Mesenchymal stem cell (in vitro differentiated cells and primary cell): Measurements from ENCODE around the gene RECK.
A peak's percentile ranks its signal among the peaks of the same experiment; 100 is the strongest.

Source experiments
- DNase-seq: peaks from one replicate; pipeline ENCODE4 v3.0.0-alpha.2; 2013
- H2AFZ ChIP-seq: one replicate; pipeline ENCODE4 v1.6.1; 2013; ENCODE audit warnings: low read depth, mild to moderate bottlenecking, control low read depth, inconsistent platforms, low read length, moderate library complexity
- H2AK5ac ChIP-seq: 2 replicates; pipeline ENCODE4 v1.6.1; 2013; ENCODE audit warnings: low read length, moderate library complexity, mild to moderate bottlenecking, inconsistent platforms; ENCODE audit not compliant: severe bottlenecking
- H2BK120ac ChIP-seq: one replicate; pipeline ENCODE4 v1.6.1; 2013; ENCODE audit warnings: low read depth, mild to moderate bottlenecking, inconsistent platforms, low read length, moderate library complexity
- H2BK12ac ChIP-seq, 2 experiments: one replicate each; pipeline ENCODE4 v1.6.1; 2013; ENCODE audit warnings: inconsistent platforms in 2 of 2, low read length in 2 of 2, mild to moderate bottlenecking in 2 of 2, moderate library complexity in 2 of 2, control low read depth in 1 of 2
- H2BK15ac ChIP-seq: one replicate; pipeline ENCODE4 v1.6.1; 2013; ENCODE audit warnings: mild to moderate bottlenecking, low read depth, inconsistent platforms; ENCODE audit not compliant: poor library complexity, severe bottlenecking
- H2BK5ac ChIP-seq: 2 replicates; pipeline ENCODE4 v1.6.1; 2013; ENCODE audit warnings: low read depth, mild to moderate bottlenecking, low read length, control low read depth, inconsistent platforms; ENCODE audit not compliant: poor library complexity, severe bottlenecking
- H3K14ac ChIP-seq, 2 experiments: one replicate each; pipeline ENCODE4 v1.6.1; 2013; ENCODE audit warnings: inconsistent platforms in 2 of 2, low read length in 2 of 2, control low read depth in 1 of 2, mild to moderate bottlenecking in 1 of 2, moderate library complexity in 1 of 2
- H3K18ac ChIP-seq, 2 experiments: one replicate each; pipeline ENCODE4 v1.6.1; 2013; ENCODE audit warnings: inconsistent platforms in 2 of 2, low read length in 2 of 2, control low read depth in 1 of 2, low read depth in 1 of 2, mild to moderate bottlenecking in 1 of 2
- H3K23ac ChIP-seq, 2 experiments: one replicate each; pipeline ENCODE4 v1.6.1; 2013; ENCODE audit warnings: inconsistent platforms in 2 of 2, low read length in 2 of 2, mild to moderate bottlenecking in 2 of 2, moderate library complexity in 2 of 2, control low read depth in 1 of 2
- H3K27ac ChIP-seq: 2 replicates; pipeline ENCODE4 v1.5.1; 2013; ENCODE audit warnings: mild to moderate bottlenecking, moderate library complexity, low read length, control low read depth, inconsistent platforms; ENCODE audit not compliant: poor library complexity, severe bottlenecking
- H3K27me3 ChIP-seq, 2 experiments: 2 replicates each; pipeline versions ENCODE4 v1.6.1 to v1.7.0; 2013; ENCODE audit warnings: low read length in 2 of 2, mild to moderate bottlenecking in 2 of 2, moderate library complexity in 2 of 2, control low read depth in 1 of 2, inconsistent platforms in 1 of 2; ENCODE audit not compliant: control insufficient read depth in 1 of 2, insufficient read depth in 1 of 2
- H3K36me3 ChIP-seq, 2 experiments: 2 replicates each; pipeline versions ENCODE4 v1.6.1 to v1.7.0; 2013; ENCODE audit warnings: low read length in 2 of 2, control low read depth in 1 of 2, inconsistent platforms in 1 of 2, low read depth in 1 of 2, mild to moderate bottlenecking in 1 of 2; ENCODE audit not compliant: insufficient read depth in 2 of 2, control insufficient read depth in 1 of 2
- H3K4ac ChIP-seq, 2 experiments: one replicate each; pipeline ENCODE4 v1.6.1; 2013; ENCODE audit warnings: inconsistent platforms in 2 of 2, low read length in 2 of 2, mild to moderate bottlenecking in 2 of 2, moderate library complexity in 2 of 2, control low read depth in 1 of 2, low read depth in 1 of 2
- H3K4me1 ChIP-seq: 2 replicates; pipeline ENCODE4 v1.6.1; 2013; ENCODE audit warnings: low read depth, low read length, control low read depth; ENCODE audit not compliant: control insufficient read depth, insufficient read depth
- H3K4me2 ChIP-seq: 2 replicates; pipeline ENCODE4 v1.6.1; 2013; ENCODE audit warnings: low read length, mild to moderate bottlenecking, inconsistent platforms; ENCODE audit not compliant: poor library complexity, severe bottlenecking
- H3K4me3 ChIP-seq, 2 experiments: 2 replicates each; pipeline versions ENCODE4 v1.5.1 to v1.7.0; 2013; ENCODE audit warnings: low read length in 2 of 2, mild to moderate bottlenecking in 2 of 2, control low read depth in 1 of 2, low read depth in 1 of 2; ENCODE audit not compliant: insufficient read depth in 1 of 2
- H3K79me1 ChIP-seq: replicated peaks from 2 replicates; pipeline ENCODE4 v1.6.1; 2013; ENCODE audit warnings: mild to moderate bottlenecking, control low read depth, low read length, inconsistent platforms; ENCODE audit not compliant: poor library complexity, severe bottlenecking
- H3K9ac ChIP-seq: 2 replicates; pipeline ENCODE4 v1.7.0; 2013; ENCODE audit warnings: mild to moderate bottlenecking, low read length, moderate library complexity
- H3K9me3 ChIP-seq: 2 replicates; pipeline ENCODE4 v1.7.0; 2013; ENCODE audit warnings: mild to moderate bottlenecking, low read length; ENCODE audit not compliant: control insufficient read depth
- H4K8ac ChIP-seq: one replicate; pipeline ENCODE4 v1.6.1; 2013; ENCODE audit warnings: inconsistent platforms, mild to moderate bottlenecking, low read length, moderate library complexity
- H4K91ac ChIP-seq: one replicate; pipeline ENCODE4 v1.6.1; 2013; ENCODE audit warnings: mild to moderate bottlenecking, low read length, inconsistent platforms
- WGBS: methylation state at CpG from one replicate; pipeline ENCODE4 v1.1.7; 2013; ENCODE audit warnings: mixed read lengths; 5-methylcytosine and 5-hydroxymethylcytosine counted together

RECK gene

GRCh38 chr9:36008774-36009300 lies 27.9 kb upstream of the RECK start:
- 12% methylated on average over 10 of the region's 11 CpGs for WGBS
- no peak overlapping the region for H2BK12ac ChIP-seq
- no peak overlapping the region for H4K91ac ChIP-seq
- H3K4me1 ChIP-seq, result no peaks in the 10 kb centered on the region
- H3K9ac ChIP-seq, result peak overlapping the region; percentile 59
- H3K9me3 ChIP-seq, result peaks cover 15% of the 10 kb centered on the region
- H3K18ac ChIP-seq, result no peak overlapping the region
- H3K27ac ChIP-seq, result no peak overlapping the region
- no peak overlapping the region for H4K8ac ChIP-seq
- DNase-seq, result peak; percentile 78
- H3K4me3 ChIP-seq, result peak overlapping the region in 1 of 2 experiments; percentile 32
- no peak overlapping the region for H2BK15ac ChIP-seq
- H2AFZ ChIP-seq, result no peak overlapping the region
- H3K14ac ChIP-seq, result no peak overlapping the region
- no peak overlapping the region for H3K4ac ChIP-seq
- no peaks in the 10 kb centered on the region for H3K79me1 ChIP-seq
- H3K4me2 ChIP-seq, result no peak overlapping the region
- H2AK5ac ChIP-seq, result no peak overlapping the region
- peaks cover 0 to 59% of the 10 kb centered on the region in 2 experiments for H3K27me3 ChIP-seq
- no peak overlapping the region for H3K23ac ChIP-seq
- H3K36me3 ChIP-seq, result no peaks in the 10 kb centered on the region
- no peak overlapping the region for H2BK120ac ChIP-seq
- H2BK5ac ChIP-seq, result no peak overlapping the region

- Histone ChIP-seq H3K23ac (no peak overlapping the region), H2AFZ (no peak overlapping the region), H3K4me2 (no peak overlapping the region), H3K36me3 (no peaks in the 10 kb centered on the region), H2BK120ac (no peak overlapping the region), H2BK15ac (no peak overlapping the region), H3K4me1 (no peaks in the 10 kb centered on the region), H3K9me3 (peaks cover 4% of the 10 kb centered on the region), H3K14ac (no peak overlapping the region), H2AK5ac (no peak overlapping the region), H4K91ac (no peak overlapping the region), H3K79me1 (no peaks in the 10 kb centered on the region), H3K18ac (no peak overlapping the region), H3K4ac (no peak overlapping the region), H3K27ac (no peak overlapping the region), H3K9ac (no peak overlapping the region), H4K8ac (no peak overlapping the region), H2BK5ac (no peak overlapping the region), H3K4me3 (no peak overlapping the region), H2BK12ac (no peak overlapping the region), H3K27me3 (peaks cover 0 to 37% of the 10 kb centered on the region in 2 experiments)
- DNase-seq, result no peak
- WGBS, result 83% methylated on average over 3 of the region's 3 CpGs
Observed at GRCh38 chr9:36011379-36011778, 25.3 kb upstream of the RECK start.

GRCh38 chr9:36017278-36017677 lies 19.4 kb upstream of the RECK start:
- Histone ChIP-seq H3K79me1 (no peaks in the 10 kb centered on the region), H3K36me3 (no peaks in the 10 kb centered on the region), H2BK15ac (no peak overlapping the region), H3K4ac (no peak overlapping the region), H3K27me3 (peaks cover 0 to 12% of the 10 kb centered on the region in 2 experiments), H3K23ac (no peak overlapping the region), H3K14ac (no peak overlapping the region), H3K4me3 (no peak overlapping the region), H3K4me2 (no peak overlapping the region), H2BK120ac (no peak overlapping the region), H4K8ac (no peak overlapping the region), H3K9me3 (no peaks in the 10 kb centered on the region), H3K18ac (no peak overlapping the region), H4K91ac (no peak overlapping the region), H2BK5ac (no peak overlapping the region), H2AK5ac (no peak overlapping the region), H3K4me1 (no peaks in the 10 kb centered on the region), H2BK12ac (no peak overlapping the region), H2AFZ (no peak overlapping the region), H3K27ac (no peak overlapping the region), H3K9ac (no peak overlapping the region)
- 96% methylated on average over 2 of the region's 2 CpGs for WGBS
- no peak for DNase-seq

GRCh38 chr9:36018129-36018528 lies 18.6 kb upstream of the RECK start:
- no peak overlapping the region for H3K4me2 ChIP-seq
- no peak overlapping the region for H2BK5ac ChIP-seq
- H4K8ac ChIP-seq, result no peak overlapping the region
- no peak overlapping the region for H2AFZ ChIP-seq
- H3K9me3 ChIP-seq, result no peaks in the 10 kb centered on the region
- H3K36me3 ChIP-seq, result no peaks in the 10 kb centered on the region
- H3K27me3 ChIP-seq, result peaks cover 0 to 5% of the 10 kb centered on the region in 2 experiments
- H3K4me3 ChIP-seq, result no peak overlapping the region
- no peak overlapping the region for H3K23ac ChIP-seq
- 100% methylated on average over 2 of the region's 3 CpGs for WGBS
- no peak overlapping the region for H4K91ac ChIP-seq
- no peak overlapping the region for H3K9ac ChIP-seq
- H2BK120ac ChIP-seq, result no peak overlapping the region
- H3K4me1 ChIP-seq, result no peaks in the 10 kb centered on the region
- no peak overlapping the region for H2BK15ac ChIP-seq
- no peak overlapping the region for H3K4ac ChIP-seq
- no peak overlapping the region for H2BK12ac ChIP-seq
- DNase-seq, result no peak
- H3K18ac ChIP-seq, result no peak overlapping the region
- no peak overlapping the region for H3K27ac ChIP-seq
- no peak overlapping the region for H2AK5ac ChIP-seq
- H3K14ac ChIP-seq, result no peak overlapping the region
- H3K79me1 ChIP-seq, result no peaks in the 10 kb centered on the region
